SK-N-SH treated with all-trans-retinoic acid at 6 μM for 48 hours (cell line): Measurements from ENCODE around the gene SURF2.

Source experiments
- ATAC-seq: fragments of 200-7000 bp; cut with Tn5 transposase; 3 replicates; pipeline ENCODE4 v1.9.1; 2020; ENCODE audit warnings: mild to moderate bottlenecking, moderate library complexity
- ARNTL ChIP-seq: fragments of 450-650 bp; formaldehyde crosslinking; IDR thresholded peaks from 2 replicates; pipeline ENCODE4 v1.5.0; 2020; ENCODE audit warnings: low read depth, mild to moderate bottlenecking, moderate library complexity, borderline replicate concordance
- BACH2 ChIP-seq: fragments of 250-450 bp; sonication (Bioruptor Pico); IDR thresholded peaks from 2 replicates; pipeline ENCODE4 v1.9.0; 2021; ENCODE audit warnings: mild to moderate bottlenecking, borderline replicate concordance
- CREB5 ChIP-seq: fragments of 250-450 bp; sonication (Bioruptor Pico); IDR thresholded peaks from 2 replicates; pipeline ENCODE4 v1.5.1; 2020; ENCODE audit warnings: low read depth, mild to moderate bottlenecking, moderate library complexity
- CSDC2 ChIP-seq: fragments of 250-450 bp; sonication (Bioruptor Pico); IDR thresholded peaks from 2 replicates; pipeline ENCODE4 v1.5.0; 2020; ENCODE audit warnings: mild to moderate bottlenecking, moderate library complexity
- CSRNP3 ChIP-seq: fragments of 250-450 bp; sonication (Bioruptor Pico); IDR thresholded peaks from 2 replicates; pipeline ENCODE4 v1.5.1; 2021; ENCODE audit warnings: mild to moderate bottlenecking, moderate library complexity
- ESRRG ChIP-seq: fragments of 250-450 bp; sonication (Bioruptor Pico); IDR thresholded peaks from 2 replicates; pipeline ENCODE4 v1.6.1; 2021; ENCODE audit warnings: mild to moderate bottlenecking
- GLIS3 ChIP-seq: fragments of 250-450 bp; sonication (Bioruptor Pico); IDR thresholded peaks from 2 replicates; pipeline ENCODE4 v1.5.0; 2020; ENCODE audit warnings: mild to moderate bottlenecking, moderate library complexity
- ISL1 ChIP-seq: fragments of 250-450 bp; sonication (Bioruptor Pico); IDR thresholded peaks from 2 replicates; pipeline ENCODE4 v2.1.2; 2022; ENCODE audit warnings: mild to moderate bottlenecking, moderate library complexity
- OSR1 ChIP-seq: fragments of 250-450 bp; sonication (Bioruptor Pico); IDR thresholded peaks from 2 replicates; pipeline ENCODE4 v1.8.0; 2022; ENCODE audit warnings: moderate library complexity, mild to moderate bottlenecking, inconsistent platforms
- PATZ1 ChIP-seq: fragments of 250-450 bp; sonication (Bioruptor Pico); IDR thresholded peaks from 2 replicates; pipeline ENCODE4 v1.8.0; 2020; ENCODE audit warnings: mild to moderate bottlenecking, moderate library complexity, borderline replicate concordance
- POU6F1 ChIP-seq: fragments of 250-450 bp; sonication (Bioruptor Pico); IDR thresholded peaks from 2 replicates; pipeline ENCODE4 v1.8.0; 2021; ENCODE audit warnings: low read depth, mild to moderate bottlenecking, moderate library complexity, borderline replicate concordance
- PPARA ChIP-seq: fragments of 250-450 bp; sonication (Bioruptor Pico); IDR thresholded peaks from 2 replicates; pipeline ENCODE4 v1.5.0; 2020; ENCODE audit warnings: mild to moderate bottlenecking, borderline replicate concordance
- SNAI2 ChIP-seq: fragments of 250-450 bp; sonication (Bioruptor Pico); IDR thresholded peaks from 2 replicates; pipeline ENCODE4 v1.5.0; 2020; ENCODE audit warnings: mild to moderate bottlenecking, moderate library complexity
- TCF4 ChIP-seq: fragments of 250-450 bp; sonication (Bioruptor Pico); IDR thresholded peaks from 2 replicates; pipeline ENCODE4 v1.8.0; 2021; ENCODE audit warnings: mild to moderate bottlenecking, moderate library complexity, borderline replicate concordance
- TOX ChIP-seq: fragments of 250-450 bp; sonication (Bioruptor Pico); IDR thresholded peaks from 2 replicates; pipeline ENCODE4 v1.8.0; 2021; ENCODE audit warnings: mild to moderate bottlenecking, moderate library complexity, borderline replicate concordance
- TSHZ2 ChIP-seq: fragments of 250-450 bp; sonication (Bioruptor Pico); IDR thresholded peaks from 2 replicates; pipeline ENCODE4 v1.5.0; 2020; ENCODE audit warnings: mild to moderate bottlenecking, moderate library complexity
- ZFP3 ChIP-seq: fragments of 250-450 bp; sonication (Bioruptor Pico); IDR thresholded peaks from 2 replicates; pipeline ENCODE4 v1.5.0; 2020; ENCODE audit warnings: mild to moderate bottlenecking, moderate library complexity
- ZFP30 ChIP-seq: fragments of 450-650 bp; formaldehyde crosslinking; IDR thresholded peaks from 2 replicates; pipeline ENCODE4 v1.5.0; 2022; ENCODE audit warnings: mild to moderate bottlenecking, moderate library complexity
- ZNF565 ChIP-seq: fragments of 450-650 bp; formaldehyde crosslinking; conservative IDR thresholded peaks from 2 replicates; pipeline ENCODE4 v1.5.0; 2020; ENCODE audit warnings: low read depth, mild to moderate bottlenecking, moderate library complexity
- ZNF8 ChIP-seq: fragments of 450-650 bp; formaldehyde crosslinking; IDR thresholded peaks from 2 replicates; pipeline ENCODE4 v1.5.0; 2020; ENCODE audit warnings: mild to moderate bottlenecking, moderate library complexity

SURF2 gene

GRCh38 chr9:133389025-133389557 lies 32.7 kb downstream of the SURF2 start:
- ATAC-seq = no peak
- no peak for TF ChIP-seq PPARA (CRISPR knock-in tag)

- no peak for ATAC-seq
Measured at GRCh38 chr9:133389562-133389961, 33.2 kb downstream of the SURF2 start.

More at GRCh38 chr9:133389562-133389961, 33.2 kb downstream of the SURF2 start:
- TF ChIP-seq TOX (CRISPR knock-in tag) = no peak
- TF ChIP-seq ZFP3 (CRISPR knock-in tag) = no peak
- no peak for TF ChIP-seq SNAI2 (CRISPR knock-in tag)
- TF ChIP-seq ARNTL (CRISPR knock-in tag) = no peak
- no peak for TF ChIP-seq TSHZ2
- no peak for TF ChIP-seq PATZ1 (CRISPR knock-in tag)
- TF ChIP-seq GLIS3 (CRISPR knock-in tag) = no peak
- TF ChIP-seq ISL1 (CRISPR knock-in tag) = no peak
- no peak for TF ChIP-seq BACH2 (CRISPR knock-in tag)
- TF ChIP-seq CREB5 = no peak
- no peak for TF ChIP-seq ZFP30 (CRISPR knock-in tag)
- TF ChIP-seq ESRRG = no peak
- no peak for TF ChIP-seq ZNF565 (CRISPR knock-in tag)
- no peak for TF ChIP-seq TCF4 (CRISPR knock-in tag)
- no peak for TF ChIP-seq CSDC2
- TF ChIP-seq ZNF8 (CRISPR knock-in tag) = no peak
- no peak for TF ChIP-seq CSRNP3 (CRISPR knock-in tag)
- no peak for TF ChIP-seq OSR1 (CRISPR knock-in tag)
- TF ChIP-seq POU6F1 (CRISPR knock-in tag) = no peak
- TF ChIP-seq PPARA (CRISPR knock-in tag) = no peak
